Motor neuron (in vitro differentiated cells): ENCODE data around the gene EVC. TPM values are rescaled to one million over a fixed set of nuclear protein-coding genes. Genes with fewer than 3 reads are reported as not detected.

Experiments
- ATAC-seq, 8 experiments: fragments of 200-7000 bp; cut with Tn5 transposase; replicated peaks in 6 of 8; 2 replicates each; pipeline ENCODE4 v1.8.0; 2021; ENCODE audit warnings: mild to moderate bottlenecking in 8 of 8, moderate library complexity in 8 of 8
- H3K27ac ChIP-seq, 2 donors: fragments of 250-450 bp; sonication (Bioruptor Pico); 2 replicates each; pipeline ENCODE4 v1.9.0; 2021; ENCODE audit warnings: antibody characterized with exemption in 2 of 2, mild to moderate bottlenecking in 2 of 2, moderate library complexity in 1 of 2
- H3K4me1 ChIP-seq, 2 donors: fragments of 250-450 bp; sonication (Bioruptor Pico); replicated peaks in 1 of 2; 2 replicates each; pipeline ENCODE4 v1.6.1; 2021; ENCODE audit warnings: antibody characterized with exemption in 2 of 2, mild to moderate bottlenecking in 2 of 2, moderate library complexity in 1 of 2
- H3K4me3 ChIP-seq, 5 donors: fragments of 250-450 bp; sonication (Bioruptor Pico); 2 replicates each; pipeline ENCODE4 v1.9.0; 2021; ENCODE audit warnings: antibody characterized with exemption in 5 of 5, mild to moderate bottlenecking in 5 of 5, moderate library complexity in 4 of 5
- WGBS, 10 experiments: fragments of 450-650 bp; shearing (Covaris generic); methylation state at CpG; one replicate each; pipeline ENCODE4 v1.0.0; 2022; 5-methylcytosine and 5-hydroxymethylcytosine counted together
- in situ Hi-C, 9 experiments: fragments of 400-800 bp; cut with MboI; loops; one replicate each; pipeline ENCODE4 v1.15.0; 2021; ENCODE audit warnings: low sequenced_read_pairs in 9 of 9, low pct_unique_long_range_greater_than_20kb in 2 of 9; ENCODE audit not compliant: unreplicated experiment in 9 of 9
- total RNA-seq, 8 experiments: library from RNA; unstranded; fragments of 300-600 nt; gene quantifications; 2 replicates each; pipeline versions ENCODE4 v1.2.3 to v1.2.4, GENCODE V29; 2022

The EVC gene
- total RNA-seq, 8 experiments from 2014 or later: 2.1 to 26.4 (median 7.7) TPM

DNA sequence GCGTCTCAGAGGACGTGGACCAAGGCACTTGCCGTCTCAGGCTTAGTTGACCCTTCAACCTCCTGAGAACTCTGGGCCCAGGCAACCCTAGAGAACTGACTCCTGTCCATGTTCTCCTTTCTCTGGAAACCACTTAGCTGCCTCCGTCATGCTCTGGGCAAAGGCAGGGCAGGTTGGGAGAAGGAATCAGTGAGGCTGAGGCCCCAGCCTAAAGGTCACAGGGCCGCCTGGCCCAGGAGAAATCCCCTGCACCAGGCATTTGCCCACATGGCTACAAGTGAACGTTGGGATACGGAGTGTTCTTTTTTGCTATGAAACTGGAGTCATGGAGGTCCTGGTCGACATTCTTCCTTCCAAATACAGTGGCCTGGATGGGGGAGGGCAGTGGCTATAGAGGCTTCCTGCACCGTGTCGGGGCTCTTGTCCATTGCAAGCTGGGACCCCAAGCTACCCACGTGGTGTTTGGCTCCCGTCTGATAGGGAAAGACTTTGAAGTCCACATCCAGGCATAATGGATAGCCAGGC, 105.9 kb downstream of the EVC start:
- ATAC-seq: no peak
- whole genome bisulfite sequencing, 10 experiments: 0 to 100% (median 83%) methylated on average over 1 to 4 of the region's 12 CpGs; no CpG with 5 or more reads in 5 of the 10 experiments

DNA sequence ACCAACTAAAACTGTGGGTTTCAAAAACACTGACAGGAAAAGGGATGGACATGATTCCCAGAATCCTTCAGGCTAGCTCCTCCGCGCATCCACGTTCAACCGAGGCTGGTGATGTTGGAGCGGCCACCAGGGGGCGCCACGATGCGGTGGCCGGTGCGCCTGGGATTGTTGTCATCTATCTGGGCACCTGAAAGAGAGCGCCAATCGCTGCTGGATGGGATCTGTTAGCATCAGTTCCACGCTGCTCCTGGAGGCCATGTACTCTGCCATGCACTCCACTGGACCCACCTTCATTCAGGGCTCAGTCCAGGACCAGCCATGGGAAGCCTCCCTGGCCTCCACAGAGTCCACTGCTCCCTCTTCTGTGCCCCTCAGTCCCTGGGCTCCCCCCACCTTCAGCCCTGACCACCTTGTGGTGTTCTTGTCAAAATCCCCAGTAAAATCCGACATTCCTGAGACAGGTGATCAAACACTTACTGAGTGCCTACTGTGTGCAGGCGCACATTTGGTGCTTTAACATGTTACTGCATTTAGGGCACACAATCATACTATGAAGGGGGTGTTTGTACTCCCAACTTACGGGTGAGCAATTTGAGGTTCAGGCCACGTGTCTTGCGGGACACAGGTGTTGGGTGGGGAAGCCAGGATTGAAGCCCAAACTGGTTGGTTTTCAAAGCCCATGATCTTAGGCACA, 110.8 kb downstream of the EVC start:
- Histone ChIP-seq H3K4me3 (no peak overlapping the region), H3K27ac (no peak overlapping the region), H3K4me1 (no peaks in the 10 kb centered on the region)
- in situ Hi-C loops: loop anchor here in 1 of 9 experiments (25.0 kb wide), 1 partner anchor 1335 kb away; no protein-coding TSS in a partner anchor
- peak in 6 of 8 experiments; percentile 11 to 39 (median 31) for ATAC-seq
- 13 to 100% (median 91%) methylated on average over 2 to 8 of the region's 18 CpGs for WGBS, 10 experiments

More for the DNA sequence above, 105.9 kb downstream of the EVC start:
- Histone ChIP-seq H3K27ac (no peak overlapping the region), H3K4me1 (peaks cover 0 to 5% of the 10 kb centered on the region in 2 donors), H3K4me3 (no peak overlapping the region)
- in situ Hi-C loops: loop anchor here in 1 of 9 experiments (25.0 kb wide), 1 partner anchor 1330 kb away; no protein-coding TSS in a partner anchor

DNA sequence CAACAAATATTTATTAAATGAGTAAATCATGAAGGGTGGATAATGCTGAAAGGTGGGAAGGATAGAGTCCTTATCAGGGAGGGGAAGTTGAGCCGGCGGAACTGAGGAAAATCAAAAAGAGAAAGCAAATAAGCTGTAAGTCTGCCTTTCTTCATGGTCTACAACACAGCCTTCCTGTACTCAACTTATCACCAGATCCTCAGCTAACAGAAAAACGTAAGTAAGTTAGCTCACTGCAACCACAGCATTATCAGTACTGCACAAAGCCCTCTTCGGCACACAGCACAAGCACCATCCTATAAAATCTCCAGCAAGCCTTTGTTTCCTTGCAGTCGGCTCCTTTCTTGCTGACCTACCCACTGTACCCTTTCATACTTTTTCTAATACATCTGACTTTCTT, 111.6 kb downstream of the EVC start:
- Histone ChIP-seq H3K27ac (no peak overlapping the region), H3K4me1 (no peaks in the 10 kb centered on the region), H3K4me3 (no peak overlapping the region)
- ATAC-seq: no peak
- in situ Hi-C loops: loop anchor here in 1 of 9 experiments (25.0 kb wide), 1 partner anchor 1335 kb away; no protein-coding TSS in a partner anchor
- WGBS, 10 experiments: 80 to 100% (median 94%) methylated on average over 1 to 5 of the region's 5 CpGs; no CpG with 5 or more reads in 3 of the 10 experiments

DNA sequence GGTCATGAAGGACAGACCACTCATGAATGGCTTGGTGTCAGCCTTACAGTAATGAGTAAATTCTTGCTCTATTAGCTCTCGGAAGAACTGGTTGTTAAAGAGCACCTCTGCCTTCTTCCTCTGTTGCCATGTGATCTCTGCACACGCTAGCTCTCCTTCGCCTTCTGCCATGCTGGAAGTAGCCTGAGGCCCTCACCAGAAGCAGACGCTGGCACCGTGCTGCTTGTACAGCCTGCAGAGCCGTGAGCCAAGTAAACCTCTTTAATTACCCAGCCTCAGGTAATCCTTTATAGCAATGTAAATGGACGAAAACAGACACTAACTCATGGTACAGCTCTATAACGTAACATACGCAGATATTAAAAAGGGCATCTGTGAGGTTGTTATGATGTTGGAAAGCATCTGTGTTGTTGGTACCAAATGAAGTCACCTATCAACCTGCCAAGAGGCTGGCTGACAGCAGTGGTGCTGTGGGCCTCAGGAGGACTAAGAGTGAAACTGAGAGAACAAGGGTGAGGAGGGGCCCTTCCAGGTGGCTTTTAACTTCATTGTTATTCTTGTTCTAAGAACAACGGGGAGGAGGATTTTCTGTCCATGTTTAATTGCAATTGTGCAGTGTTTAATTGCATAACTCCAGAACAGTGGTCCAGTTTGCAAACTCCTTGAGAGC, 112.7 kb downstream of the EVC start:
- 50 to 100% (median 93%) methylated on average over 1 to 10 of the region's 10 CpGs; no CpG with 5 or more reads in 1 of the 10 experiments for WGBS, 10 experiments
- H3K27ac ChIP-seq: no peak overlapping the region
- H3K4me3 ChIP-seq: no peak overlapping the region
- ATAC-seq: no peak
- in situ Hi-C loops: loop anchor here in 1 of 9 experiments (25.0 kb wide), 1 partner anchor 1336 kb away; no protein-coding TSS in a partner anchor
- no peaks in the 10 kb centered on the region for H3K4me1 ChIP-seq

DNA sequence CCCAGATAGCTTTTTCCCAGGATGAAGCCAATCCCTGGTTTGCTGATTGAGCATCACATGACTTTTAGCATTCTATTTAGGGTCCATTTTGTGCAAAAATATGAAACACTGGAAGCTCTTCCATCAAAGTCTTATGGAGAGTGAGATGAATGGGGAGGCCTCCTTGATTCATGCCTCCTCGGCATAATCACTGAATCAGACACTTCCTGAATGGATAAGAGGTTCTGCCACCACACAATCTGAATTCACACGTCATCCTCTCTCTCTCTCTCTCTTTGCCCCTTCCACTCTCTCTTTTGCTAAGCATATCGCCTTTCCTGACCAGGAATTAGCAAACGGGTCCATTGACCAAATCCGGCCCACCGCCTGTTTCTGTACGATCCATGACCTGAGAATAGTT, 113.2 kb downstream of the EVC start:
- no peak overlapping the region for H3K4me3 ChIP-seq
- no peak for ATAC-seq
- in situ Hi-C loops: loop anchor here in 1 of 9 experiments (25.0 kb wide), 1 partner anchor 1337 kb away; no protein-coding TSS in a partner anchor
- H3K4me1 ChIP-seq: no peaks in the 10 kb centered on the region
- WGBS, 10 experiments: 75 to 100% (median 90%) methylated on average over 4 to 7 of the region's 7 CpGs; no CpG with 5 or more reads in 2 of the 10 experiments
- no peak overlapping the region for H3K27ac ChIP-seq

DNA sequence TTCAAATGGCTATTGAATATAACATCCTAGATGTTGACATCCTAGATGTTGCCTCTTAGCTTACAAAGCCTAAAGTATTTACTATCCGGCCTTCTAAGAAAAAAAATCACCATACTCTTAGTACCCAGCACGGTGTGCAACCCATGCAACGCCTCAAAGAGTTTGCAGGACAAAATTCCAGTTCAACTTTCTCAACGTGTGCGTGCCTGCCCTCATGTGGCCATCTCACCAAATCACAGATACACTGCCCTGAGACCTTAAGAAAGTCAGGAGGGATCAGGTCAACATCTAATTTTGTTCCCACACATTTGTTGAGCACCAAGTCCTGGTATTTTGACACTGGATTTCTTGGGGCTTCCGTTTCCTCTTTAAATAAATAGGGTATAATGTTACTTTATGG, 113.6 kb downstream of the EVC start:
- H3K27ac ChIP-seq: no peak overlapping the region
- peak in 3 of 8 experiments; percentile 27 to 68 (median 56) for ATAC-seq
- no peak overlapping the region for H3K4me3 ChIP-seq
- no peaks in the 10 kb centered on the region for H3K4me1 ChIP-seq
- WGBS, 10 experiments: 43 to 86% (median 70%) methylated on average over 1 to 6 of the region's 6 CpGs
- in situ Hi-C loops: loop anchor here in 1 of 9 experiments (25.0 kb wide), 1 partner anchor 1337 kb away; no protein-coding TSS in a partner anchor

DNA sequence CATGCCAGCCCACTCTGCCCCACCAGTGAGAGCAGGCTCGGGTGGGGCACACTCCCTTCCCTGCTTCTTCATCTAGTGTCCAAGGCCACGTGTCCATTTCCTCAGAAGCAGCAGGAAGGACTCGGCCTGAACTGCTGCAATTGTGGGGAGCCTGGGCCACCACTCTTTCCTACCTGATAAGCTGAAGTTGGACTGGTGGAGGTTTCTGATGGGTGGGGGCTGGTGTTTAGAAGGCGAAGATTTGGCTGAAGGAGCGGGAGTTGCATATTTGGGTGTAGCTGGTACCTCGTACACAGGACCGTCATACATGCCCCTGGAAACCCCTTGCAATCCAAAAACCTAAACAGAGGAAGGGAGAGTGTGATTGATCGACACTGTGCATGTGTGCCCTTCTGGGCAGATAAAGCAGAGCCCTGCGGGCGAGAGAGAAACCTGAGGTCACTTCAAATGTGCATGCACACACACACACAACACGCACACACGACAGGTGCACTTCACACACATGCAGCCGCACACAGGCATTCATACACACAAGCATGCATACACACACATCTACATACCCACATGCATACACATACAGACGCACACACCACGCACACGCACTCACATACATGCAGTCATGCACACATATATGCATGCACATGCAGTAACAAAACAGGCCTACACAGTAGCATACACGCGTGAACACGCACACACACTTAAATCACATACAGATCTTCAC, 114.5 kb downstream of the EVC start:
- Histone ChIP-seq H3K4me3 (no peak overlapping the region), H3K27ac (no peak overlapping the region), H3K4me1 (no peaks in the 10 kb centered on the region)
- in situ Hi-C loops: no loop called here
- peak in 2 of 8 experiments; percentile 5 to 19 for ATAC-seq
- WGBS, 10 experiments: 90 to 100% (median 100%) methylated on average over 1 to 11 of the region's 19 CpGs; no CpG with 5 or more reads in 4 of the 10 experiments

DNA sequence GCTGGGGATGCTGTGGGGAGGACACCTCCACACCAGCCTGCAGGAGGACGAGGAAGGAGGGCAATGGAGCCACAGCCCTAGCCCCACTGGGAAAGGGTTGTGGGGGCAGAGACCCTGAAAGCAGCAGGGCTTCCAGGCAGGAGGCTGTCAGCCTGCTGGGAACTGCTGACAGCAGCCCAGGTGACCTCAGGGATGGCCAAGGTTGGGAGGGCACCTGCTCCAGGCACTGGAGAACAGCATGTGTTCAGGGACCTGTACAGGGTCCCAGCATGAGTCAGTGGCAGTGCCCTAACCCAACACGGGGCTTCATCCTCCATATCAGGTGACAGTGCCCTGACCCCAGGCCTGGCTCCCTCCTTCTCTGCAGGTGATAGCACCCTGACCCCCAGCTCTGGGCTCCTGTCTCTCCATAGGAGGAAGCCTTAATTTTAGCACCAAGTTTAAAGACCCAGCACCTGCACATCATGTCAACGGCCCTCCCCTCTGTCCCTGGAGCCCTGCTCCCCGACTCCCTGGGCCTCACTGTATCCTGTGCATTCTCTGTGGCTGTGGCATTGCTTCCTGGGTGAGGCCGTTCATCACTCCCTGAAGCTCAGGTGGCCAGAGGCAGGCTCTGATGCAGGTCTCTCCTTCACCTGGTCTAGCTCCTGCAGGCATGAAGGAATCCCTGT, 115.6 kb downstream of the EVC start:
- peak in 4 of 8 experiments; percentile 7 to 29 (median 22) for ATAC-seq

DNA sequence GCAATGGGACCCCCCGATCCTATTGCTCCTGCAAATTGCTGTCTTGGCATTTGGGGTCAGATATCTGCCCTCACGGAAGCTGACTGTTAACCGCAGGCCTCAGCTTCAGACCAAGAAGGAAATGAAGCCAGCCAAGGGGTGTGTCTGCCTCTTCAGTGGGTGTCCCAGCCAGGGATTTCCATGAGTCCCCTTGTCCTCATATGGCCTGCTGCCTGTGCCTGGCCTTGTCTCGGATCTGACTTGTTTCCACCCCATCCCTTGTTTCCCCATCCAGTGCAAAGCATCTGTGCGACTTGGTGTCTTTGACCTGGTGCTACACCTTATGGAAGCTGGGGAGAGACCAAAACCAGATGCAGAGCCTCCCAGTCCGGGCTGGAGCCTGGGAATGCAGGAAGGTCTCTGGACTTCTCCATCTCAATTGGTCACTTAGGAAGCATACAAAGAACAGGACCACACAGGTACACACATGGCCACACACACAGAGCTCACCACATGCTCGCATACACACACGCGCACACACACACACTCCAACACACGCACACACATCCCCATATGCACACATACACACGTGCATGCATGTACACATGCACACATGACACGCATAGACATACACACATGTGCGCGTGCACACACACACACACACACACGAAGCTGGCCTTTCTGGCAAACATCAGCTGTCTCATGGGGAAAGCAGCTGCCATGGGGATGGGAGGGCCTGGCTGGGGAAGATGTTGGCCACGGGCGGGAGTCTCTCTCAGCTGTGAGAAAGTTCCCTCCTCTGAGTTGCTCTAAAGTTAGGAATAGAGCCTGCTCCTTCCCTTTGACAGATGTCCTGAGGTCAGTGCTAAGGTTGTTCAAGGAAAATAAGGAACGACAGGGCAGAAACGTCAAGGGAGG, 116.4 kb downstream of the EVC start:
- in situ Hi-C loops: no loop called here
- Histone ChIP-seq H3K4me3 (no peak overlapping the region), H3K27ac (no peak overlapping the region), H3K4me1 (no peaks in the 10 kb centered on the region)
- 46 to 100% (median 91%) methylated on average over 1 to 17 of the region's 19 CpGs; no CpG with 5 or more reads in 3 of the 10 experiments for WGBS, 10 experiments
- ATAC-seq: peak in 4 of 8 experiments; percentile 11 to 61 (median 20)

More for the DNA sequence above, 115.6 kb downstream of the EVC start:
- Histone ChIP-seq H3K4me3 (no peak overlapping the region), H3K4me1 (no peaks in the 10 kb centered on the region), H3K27ac (no peak overlapping the region)
- in situ Hi-C loops: no loop called here
- 30 to 100% (median 89%) methylated on average over 1 to 3 of the region's 5 CpGs; no CpG with 5 or more reads in 4 of the 10 experiments for WGBS, 10 experiments

DNA sequence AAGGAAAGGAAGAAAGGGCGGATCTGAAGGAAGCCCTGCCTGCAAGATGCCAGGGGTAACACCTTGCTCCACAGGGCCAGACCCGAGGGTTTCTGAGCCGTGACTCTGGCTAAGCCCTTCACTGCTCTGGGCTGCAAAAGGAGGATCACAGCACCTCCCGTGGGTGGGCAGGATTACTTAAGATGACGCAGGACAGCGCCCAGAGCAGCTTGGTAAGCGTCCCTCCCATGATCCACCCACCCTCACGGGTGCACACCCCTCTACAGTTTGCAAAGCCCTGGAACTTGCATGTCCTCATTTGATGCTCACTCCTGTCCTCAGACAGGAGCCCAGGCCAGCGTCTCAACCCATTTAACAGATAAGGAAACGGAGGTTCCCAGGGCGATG, 117.0 kb downstream of the EVC start:
- ATAC-seq: peak in 3 of 8 experiments; percentile 11 to 76 (median 24)
- in situ Hi-C loops: no loop called here
- H3K27ac ChIP-seq: no peak overlapping the region
- no peak overlapping the region for H3K4me3 ChIP-seq
- no peaks in the 10 kb centered on the region for H3K4me1 ChIP-seq
- WGBS, 10 experiments: 20 to 100% (median 100%) methylated on average over 1 to 4 of the region's 11 CpGs; no CpG with 5 or more reads in 5 of the 10 experiments

DNA sequence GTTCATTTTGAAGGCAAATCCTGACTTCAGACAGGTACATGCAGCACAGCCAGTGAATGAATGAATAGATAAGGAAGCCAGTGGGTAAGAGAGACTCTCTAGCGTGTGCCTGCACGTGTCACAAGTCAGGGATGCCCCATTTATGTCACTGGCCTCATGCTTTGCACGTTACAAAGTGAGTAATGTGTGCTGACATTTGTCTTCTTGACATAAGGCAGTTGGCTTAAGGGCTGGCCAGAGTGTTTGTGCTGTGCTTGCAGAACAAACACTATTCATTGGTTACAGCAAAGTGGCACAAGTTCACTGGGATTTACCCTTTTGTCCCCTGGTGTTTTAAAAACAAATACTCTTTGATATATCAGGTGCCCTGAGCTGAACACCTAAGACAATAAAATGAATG, 125.9 kb downstream of the EVC start:
- WGBS, 10 experiments: 10 to 74% (median 49%) methylated on average over 1 to 3 of the region's 3 CpGs; no CpG with 5 or more reads in 4 of the 10 experiments

More for the DNA sequence above, 125.9 kb downstream of the EVC start:
- in situ Hi-C loops: no loop called here
- ATAC-seq: peak in 1 of 8 experiments; percentile 74
- Histone ChIP-seq H3K4me3 (no peak overlapping the region), H3K4me1 (no peaks in the 10 kb centered on the region), H3K27ac (no peak overlapping the region)
